ENCODE measurements around the gene MIEF2.

- TF ChIP-seq CTCF (IDR thresholded peaks at IDR 0.05) (no peak), POLR2A (IDR thresholded peaks at IDR 0.05) (no peak), POLR2AphosphoS5 (IDR thresholded peaks at IDR 0.05) (no peak)
These were observed 55.1 kb downstream of the MIEF2 start for GRCh38 chr17:18315562-18315922.

All from transverse colon (tissue), 4 donors.